Measurements from ENCODE around the gene RIN3. TPM values are rescaled to one million over a fixed set of nuclear protein-coding genes. Genes with fewer than 3 reads are reported as not detected.

RIN3 gene
- polyA plus RNA-seq, 3 donors = 42.8 to 144 (median 54.6) TPM

DNA sequence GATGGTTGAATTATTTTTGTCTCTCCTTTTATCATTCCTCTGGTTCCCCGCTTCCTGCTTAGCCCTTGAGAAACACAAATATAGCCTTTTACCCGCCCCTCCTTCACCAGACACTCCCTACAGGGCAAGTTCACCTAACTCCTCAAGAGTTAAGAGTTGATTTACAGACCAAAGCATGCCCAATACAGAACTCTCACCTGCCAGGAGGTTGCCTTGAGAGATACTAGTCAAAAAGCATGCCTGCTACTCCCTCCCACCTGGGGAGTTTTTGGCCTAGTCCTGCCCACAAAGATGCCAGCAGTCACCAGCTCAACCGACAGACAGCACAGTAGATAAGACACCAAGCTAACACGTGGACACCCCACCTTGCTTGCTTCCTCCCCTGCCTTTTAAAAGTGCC, 223.6 kb downstream of the RIN3 start:
- H2AFZ ChIP-seq (ENCODE audit: insufficient read depth, low read depth, low read length, poor library complexity, severe bottlenecking) = no peak overlapping the region
- Mint-ChIP-seq H3K36me3 (peaks cover 0 to 2% of the 10 kb centered on the region in 2 donors), H3K4me3 (no peak overlapping the region), H3K27me3 (ENCODE audit: low read depth in 3 of 3) (peaks cover 0 to 44% (median 35%) of the 10 kb centered on the region in 3 donors), H3K9me3 (peaks cover 0 to under 1% (median 0%) of the 10 kb centered on the region in 7 donors), H3K4me1 (no peaks in the 10 kb centered on the region), H3K27ac (no peak overlapping the region)
- no peaks in the 10 kb centered on the region for H3K79me2 ChIP-seq (ENCODE audit: insufficient read depth, low read length)
- H3K4me1 ChIP-seq (ENCODE audit: control insufficient read depth in 1 of 2, insufficient read depth in 2 of 2, low read length in 2 of 2) = no peaks in the 10 kb centered on the region
- H4K20me1 ChIP-seq (ENCODE audit: insufficient read depth, low read length) = no peaks in the 10 kb centered on the region
- H3K4me3 ChIP-seq (replicated peaks in 1 of 3; ENCODE audit: low read depth in 2 of 3, low read length in 3 of 3) = no peak overlapping the region
- TF ChIP-seq CTCF (IDR thresholded peaks at IDR 0.05) = no peak
- H3K9me3 ChIP-seq (replicated peaks in 1 of 2; ENCODE audit: control insufficient read depth in 1 of 2, insufficient read depth in 1 of 2, low read length in 2 of 2) = no peaks in the 10 kb centered on the region
- WGBS (ENCODE audit: insufficient coverage) = 30% methylated on average over 3 of the region's 4 CpGs
- H3K4me2 ChIP-seq (replicated peaks; ENCODE audit: extremely low read depth, low read length, poor library complexity, severe bottlenecking) = no peak overlapping the region
- no peak overlapping the region for H3K27ac ChIP-seq (ENCODE audit: low read depth in 1 of 2, low read length in 2 of 2)
- H3K27me3 ChIP-seq (ENCODE audit: control insufficient read depth in 2 of 2, insufficient read depth in 2 of 2, low read length in 2 of 2) = peaks cover 0 to 7% of the 10 kb centered on the region in 2 donors
- intact Hi-C loops (cut with micrococcal nuclease) = no loop called here
- no peak for DNase-seq
- no peaks in the 10 kb centered on the region for H3K36me3 ChIP-seq (replicated peaks in 1 of 2; ENCODE audit: control insufficient read depth in 1 of 2, insufficient read depth in 2 of 2, low read length in 2 of 2)
- H3K9ac ChIP-seq (ENCODE audit: insufficient read depth, low read length, poor library complexity, severe bottlenecking) = no peak overlapping the region

GRCh38 chr14:92737619-92738188, 224.1 kb downstream of the RIN3 start:
- Histone ChIP-seq H2AFZ (ENCODE audit: insufficient read depth, low read depth, low read length, poor library complexity, severe bottlenecking) (no peak overlapping the region), H3K9me3 (replicated peaks in 1 of 2; ENCODE audit: control insufficient read depth in 1 of 2, insufficient read depth in 1 of 2, low read length in 2 of 2) (no peaks in the 10 kb centered on the region), H3K36me3 (replicated peaks in 1 of 2; ENCODE audit: control insufficient read depth in 1 of 2, insufficient read depth in 2 of 2, low read length in 2 of 2) (no peaks in the 10 kb centered on the region), H3K4me2 (replicated peaks; ENCODE audit: extremely low read depth, low read length, poor library complexity, severe bottlenecking) (no peak overlapping the region), H3K79me2 (ENCODE audit: insufficient read depth, low read length) (no peaks in the 10 kb centered on the region), H3K9ac (ENCODE audit: insufficient read depth, low read length, poor library complexity, severe bottlenecking) (no peak overlapping the region), H4K20me1 (ENCODE audit: insufficient read depth, low read length) (no peaks in the 10 kb centered on the region), H3K4me3 (replicated peaks in 1 of 3; ENCODE audit: low read depth in 2 of 3, low read length in 3 of 3) (no peak overlapping the region), H3K27me3 (ENCODE audit: control insufficient read depth in 2 of 2, insufficient read depth in 2 of 2, low read length in 2 of 2) (peaks cover 0 to 6% of the 10 kb centered on the region in 2 donors), H3K4me1 (ENCODE audit: control insufficient read depth in 1 of 2, insufficient read depth in 2 of 2, low read length in 2 of 2) (no peaks in the 10 kb centered on the region), H3K27ac (ENCODE audit: low read depth in 1 of 2, low read length in 2 of 2) (no peak overlapping the region)
- TF ChIP-seq CTCF (IDR thresholded peaks at IDR 0.05) = no peak
- no CpG with 5 or more reads among the region's 4 CpGs for WGBS (ENCODE audit: insufficient coverage)
- Mint-ChIP-seq H3K4me1 (no peaks in the 10 kb centered on the region), H3K9me3 (no peaks in the 10 kb centered on the region), H3K27ac (no peak overlapping the region), H3K4me3 (peak overlapping the region in 1 of 2 donors; percentile 24), H3K27me3 (ENCODE audit: low read depth in 3 of 3) (peaks cover 0 to 42% (median 30%) of the 10 kb centered on the region in 3 donors), H3K36me3 (no peaks in the 10 kb centered on the region)
- intact Hi-C loops (cut with micrococcal nuclease) = no loop called here
- DNase-seq = no peak

Other genes with a start within 250 kb of the RIN3 start
- gene SLC24A4, start 190.6 kb upstream of the RIN3 start, polyA plus RNA-seq = 10 to 100 TPM; 20.0 to 41.9 (median 26.5) TPM
- 1 to 10 TPM; 1.7 to 3.3 (median 2.9) TPM for gene LGMN, start 234.8 kb downstream of the RIN3 start, polyA plus RNA-seq